C4-2B (cell line): ENCODE measurements around the gene C17orf114.

Source experiments
- H3K27ac ChIP-seq: fragments of 450-650 bp; 2 replicates; pipeline ENCODE4 v1.5.1; 2017
- ZFX ChIP-seq: fragments of 450-650 bp; IDR thresholded peaks from 2 replicates; pipeline ENCODE4 v1.6.1; 2017
- TF ChIP-seq, protein P1 (sequence below): fragments of 450-650 bp; conservative IDR thresholded peaks from 2 replicates; pipeline ENCODE4 v1.5.1; 2017; ENCODE audit warnings: mild to moderate bottlenecking

Gene C17orf114

DNA sequence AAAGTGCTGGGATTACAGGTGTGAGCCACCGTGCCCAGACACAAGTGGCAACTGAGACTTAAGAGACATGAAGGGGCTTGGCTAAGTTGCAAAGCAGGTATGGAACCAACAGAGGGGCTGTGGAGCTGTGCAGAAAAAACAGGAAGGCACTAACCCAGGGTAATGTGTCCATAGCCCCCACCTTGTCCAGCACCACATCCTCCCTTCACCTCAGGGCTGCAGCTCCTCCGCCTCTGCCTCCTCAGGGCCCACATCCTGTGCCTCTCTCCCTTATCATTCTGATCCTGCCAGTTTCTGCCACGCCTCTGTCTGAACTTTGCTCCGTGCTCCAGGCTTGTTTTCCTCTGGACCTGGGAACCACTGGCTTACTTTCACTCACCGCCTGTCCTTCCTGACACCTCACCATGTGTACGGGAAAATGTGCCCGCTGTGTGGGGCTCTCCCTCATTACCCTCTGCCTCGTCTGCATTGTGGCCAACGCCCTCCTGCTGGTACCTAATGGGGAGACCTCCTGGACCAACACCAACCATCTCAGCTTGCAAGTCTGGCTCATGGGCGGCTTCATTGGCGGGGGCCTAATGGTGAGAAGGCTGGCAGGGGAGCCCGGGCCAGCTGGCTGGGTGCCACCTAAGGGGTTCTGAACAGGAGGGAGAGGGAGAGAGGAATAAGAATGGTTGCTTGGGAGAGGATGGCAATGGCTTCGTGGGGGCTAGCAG is 30.5 kb downstream of the C17orf114 start, which contains the start of gene TM4SF5:
Gene TM4SF5 (plus strand): TSS at position 368 of the 716 bp plus-strand sequence. CDS start 37 bp downstream, at position 405.
- H3K27ac ChIP-seq: no peak within 1 kb of the TSS
- no peak for TF ChIP-seq ZFX

DNA sequence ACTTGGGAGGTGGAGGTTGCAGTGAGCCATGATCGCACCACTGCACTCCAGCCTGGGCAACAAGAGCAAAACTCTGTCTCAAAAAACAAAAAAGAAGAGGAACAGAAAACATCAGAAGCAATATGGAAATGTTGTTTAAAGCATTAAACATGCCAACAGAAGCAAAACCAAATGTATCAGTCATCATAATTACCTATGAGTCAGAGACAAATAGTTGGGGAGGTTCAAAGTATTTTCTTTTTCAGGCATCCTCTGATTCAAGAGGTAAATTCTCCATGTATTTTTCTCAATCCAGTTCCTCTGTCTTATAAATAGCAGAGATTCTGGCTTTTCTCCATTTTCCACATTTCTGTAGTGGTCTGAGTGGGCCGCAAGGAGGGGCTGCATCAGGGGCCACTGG is 32.5 kb downstream of the C17orf114 start:
- H3K27ac ChIP-seq: no peak overlapping the region

DNA sequence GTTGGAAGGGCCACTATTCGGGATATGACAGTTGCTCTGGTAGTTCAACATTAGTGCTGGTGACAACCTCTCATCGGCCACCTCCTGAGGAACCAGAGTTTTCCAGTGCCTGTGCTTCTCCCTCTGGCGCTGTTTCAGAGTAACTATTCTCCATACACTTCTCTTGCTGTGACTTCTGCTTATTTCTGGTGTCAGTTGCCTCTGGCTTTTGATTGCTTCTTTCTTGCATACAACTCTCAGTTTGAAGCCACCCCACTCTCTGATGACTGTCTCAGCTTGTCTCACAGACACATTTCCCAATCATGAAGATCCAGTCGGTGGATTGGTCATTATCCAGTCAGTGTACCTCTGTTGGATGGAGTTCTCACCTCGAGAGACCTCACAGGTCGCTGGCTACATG is 33.8 kb downstream of the C17orf114 start:
- H3K27ac ChIP-seq: no peak overlapping the region
- TF ChIP-seq, protein P1, sequence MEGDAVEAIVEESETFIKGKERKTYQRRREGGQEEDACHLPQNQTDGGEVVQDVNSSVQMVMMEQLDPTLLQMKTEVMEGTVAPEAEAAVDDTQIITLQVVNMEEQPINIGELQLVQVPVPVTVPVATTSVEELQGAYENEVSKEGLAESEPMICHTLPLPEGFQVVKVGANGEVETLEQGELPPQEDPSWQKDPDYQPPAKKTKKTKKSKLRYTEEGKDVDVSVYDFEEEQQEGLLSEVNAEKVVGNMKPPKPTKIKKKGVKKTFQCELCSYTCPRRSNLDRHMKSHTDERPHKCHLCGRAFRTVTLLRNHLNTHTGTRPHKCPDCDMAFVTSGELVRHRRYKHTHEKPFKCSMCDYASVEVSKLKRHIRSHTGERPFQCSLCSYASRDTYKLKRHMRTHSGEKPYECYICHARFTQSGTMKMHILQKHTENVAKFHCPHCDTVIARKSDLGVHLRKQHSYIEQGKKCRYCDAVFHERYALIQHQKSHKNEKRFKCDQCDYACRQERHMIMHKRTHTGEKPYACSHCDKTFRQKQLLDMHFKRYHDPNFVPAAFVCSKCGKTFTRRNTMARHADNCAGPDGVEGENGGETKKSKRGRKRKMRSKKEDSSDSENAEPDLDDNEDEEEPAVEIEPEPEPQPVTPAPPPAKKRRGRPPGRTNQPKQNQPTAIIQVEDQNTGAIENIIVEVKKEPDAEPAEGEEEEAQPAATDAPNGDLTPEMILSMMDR: no peak
- no peak for TF ChIP-seq ZFX

More for the DNA sequence above, 32.5 kb downstream of the C17orf114 start:
- no peak for TF ChIP-seq ZFX
- TF ChIP-seq, protein P1: no peak

DNA sequence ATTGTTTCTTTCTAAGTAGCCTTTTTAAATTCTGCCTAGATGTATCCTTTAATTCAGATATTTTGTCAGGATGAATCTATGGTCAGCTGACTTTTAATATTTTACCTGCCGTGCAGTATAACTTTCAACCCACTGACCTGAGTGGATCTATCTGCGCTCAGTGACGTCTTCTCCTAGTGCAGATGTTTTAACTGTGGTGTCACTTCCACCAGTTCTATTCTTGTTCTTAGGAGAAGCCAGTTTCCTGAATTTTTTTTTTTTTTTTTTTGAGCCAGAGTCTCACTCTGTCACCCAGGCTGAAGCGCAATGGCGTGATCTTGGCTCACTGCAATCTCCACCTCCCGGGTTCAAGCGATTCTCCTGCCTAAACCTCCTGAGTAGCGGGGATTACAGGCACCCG is 35.4 kb downstream of the C17orf114 start:
- TF ChIP-seq, protein P1: no peak
- no peak for TF ChIP-seq ZFX
- H3K27ac ChIP-seq: no peak overlapping the region

DNA sequence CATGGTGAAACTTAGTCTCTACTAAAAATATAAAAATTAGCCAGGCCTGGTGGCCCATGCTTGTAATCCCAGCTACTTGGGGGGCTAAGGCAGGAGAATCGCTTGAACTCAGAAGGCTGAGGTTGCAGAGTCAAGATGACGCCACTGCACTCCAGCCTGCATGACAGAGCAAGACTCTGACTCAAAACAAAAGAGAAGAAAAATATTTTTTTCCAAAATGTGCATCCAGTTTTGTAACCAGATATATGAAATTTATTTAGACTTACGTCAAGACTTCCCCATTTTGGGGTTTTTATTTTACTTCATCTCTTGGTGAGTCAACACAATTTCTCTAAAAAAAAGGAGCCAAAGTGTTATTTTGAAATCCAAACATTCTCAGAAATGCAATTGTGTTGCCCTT is 35.9 kb downstream of the C17orf114 start:
- no peak overlapping the region for H3K27ac ChIP-seq
- TF ChIP-seq, protein P1: no peak
- no peak for TF ChIP-seq ZFX

DNA sequence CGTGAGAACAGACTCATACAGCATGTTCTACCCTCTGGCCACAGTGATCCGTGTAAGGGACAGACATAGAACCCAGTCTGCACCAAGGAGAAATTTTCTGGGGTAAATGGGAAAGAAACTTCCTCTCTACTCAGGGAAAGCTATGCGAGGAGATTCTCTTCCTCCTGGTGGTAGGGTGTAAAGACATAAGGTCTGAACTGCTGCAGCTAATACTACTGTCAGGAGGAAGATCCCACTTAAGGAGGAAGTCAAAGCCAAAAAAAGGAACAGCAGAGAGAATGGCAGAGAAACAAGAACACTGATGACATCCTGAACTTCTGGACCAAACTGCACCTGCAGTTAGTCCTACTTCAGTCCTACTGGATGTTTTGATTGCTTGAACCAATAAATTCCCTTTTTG is 37.5 kb downstream of the C17orf114 start:
- TF ChIP-seq, protein P1: no peak
- TF ChIP-seq ZFX: no peak

DNA sequence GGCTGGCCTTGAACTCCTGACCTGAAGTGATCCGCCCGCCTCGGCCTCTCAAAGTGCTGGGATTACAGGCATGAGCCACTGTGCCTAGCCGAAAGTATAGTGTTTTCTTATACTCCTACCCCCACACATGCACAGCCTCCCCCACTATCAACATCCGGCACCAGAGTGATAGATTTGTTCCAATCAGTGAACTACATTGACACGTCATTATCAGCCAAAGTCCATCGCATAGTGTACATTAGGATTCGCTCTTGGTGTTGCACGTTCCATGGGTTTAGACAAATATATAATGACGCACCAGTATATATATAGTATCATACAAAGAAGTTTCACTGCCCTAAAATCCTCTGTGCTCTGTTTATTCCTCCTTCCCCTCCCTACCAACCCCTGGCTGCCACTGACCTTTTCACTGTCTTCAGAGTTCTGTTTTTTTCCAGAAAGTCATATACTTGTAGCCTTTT is 42.3 kb downstream of the C17orf114 start:
- TF ChIP-seq, protein P1: no peak
- no peak for TF ChIP-seq ZFX
- H3K27ac ChIP-seq: no peak overlapping the region

More for the DNA sequence above, 37.5 kb downstream of the C17orf114 start:
- H3K27ac ChIP-seq: no peak overlapping the region

DNA sequence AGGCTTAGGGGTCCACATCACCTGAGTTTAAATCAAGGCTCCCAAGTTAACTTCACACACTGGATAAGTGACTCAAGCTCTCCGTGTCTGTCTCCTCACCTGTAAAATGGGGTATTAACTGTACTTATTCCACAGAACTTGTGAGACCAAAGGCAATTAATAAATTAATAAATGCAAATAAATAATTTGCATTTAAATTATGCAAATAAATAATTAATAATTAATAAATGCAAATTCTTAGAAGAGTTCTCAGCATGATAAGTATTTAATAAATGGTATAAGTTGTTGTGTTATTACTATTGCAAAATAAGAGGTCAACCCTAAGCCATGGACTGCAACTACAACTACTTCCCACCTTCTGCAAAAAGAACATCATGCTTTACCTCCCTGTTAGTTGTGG is 48.7 kb downstream of the C17orf114 start:
- TF ChIP-seq ZFX: no peak
- TF ChIP-seq, protein P1: no peak

More for the DNA sequence above, 48.7 kb downstream of the C17orf114 start:
- no peak overlapping the region for H3K27ac ChIP-seq
